Left lung (tissue), 10 donors: ENCODE data around the gene CAND2. TPM values are rescaled to one million over a fixed set of nuclear protein-coding genes. Genes with fewer than 3 reads are reported as not detected.

Experiments
- ATAC-seq: fragments of 200-7000 bp; cut with Tn5 transposase; one replicate; pipeline ENCODE4 v1.9.1; 2020; ENCODE audit warnings: moderate library complexity
- DNase-seq, 4 donors: peaks; one replicate each; pipeline ENCODE4 v3.0.0-alpha.2; 2013 to 2020
- H3K27ac ChIP-seq, 2 donors: fragments of 200-600 bp; sonication (generic) in 1 of 2; one replicate each; pipeline versions ENCODE4 v1.5.0 to v1.8.0; 2020 to 2021
- H3K27me3 ChIP-seq, 2 donors: fragments of 200-600 bp; sonication (generic) in 1 of 2; one replicate each; pipeline versions ENCODE4 v1.5.0 to v1.8.0; 2020 to 2021
- H3K36me3 ChIP-seq, 2 donors: fragments of 200-600 bp; sonication (generic) in 1 of 2; one replicate each; pipeline versions ENCODE4 v1.5.0 to v1.8.0; 2020 to 2021
- H3K4me1 ChIP-seq, 2 donors: fragments of 200-600 bp; one replicate each; pipeline ENCODE4 v1.8.0; 2021
- H3K4me3 ChIP-seq, 2 donors: fragments of 200-600 bp; sonication (generic) in 1 of 2; one replicate each; pipeline versions ENCODE4 v1.5.0 to v1.8.0; 2020 to 2021; ENCODE audit warnings: mild to moderate bottlenecking in 1 of 2
- H3K9me3 ChIP-seq, 2 donors: fragments of 200-600 bp; sonication (generic) in 1 of 2; one replicate each; pipeline versions ENCODE4 v1.5.0 to v1.8.0; 2020 to 2021
- intact Hi-C, 2 donors: fragments of 100-400 bp; cut with DNase I; formaldehyde crosslinking; loops; one replicate each; pipeline versions ENCODE4 v1.11.2 to v1.14.2; 2022
- polyA plus RNA-seq, 6 donors: library from polyadenylated mRNA; unstranded; fragments of 120-200 nt; gene quantifications; one replicate each; pipeline ENCODE4 v1.2.1, GENCODE V29; 2013; ENCODE audit not compliant: insufficient read length in 6 of 6
- total RNA-seq, 2 donors: library from RNA; stranded (reverse); fragmentation: NEBNext Ultra II Directional; extraction: Animal tissue kit (Norgen Biotek cat#: 25700); gene quantifications; one replicate each; pipeline ENCODE4 v1.2.1, GENCODE V29; 2021
- TF ChIP-seq, protein P1 (sequence below), 2 donors: fragments of 200-600 bp; sonication (generic) in 1 of 2; IDR thresholded peaks; one replicate each; pipeline versions ENCODE4 v1.5.0 to v1.8.0; 2021; ENCODE audit warnings: antibody characterized with exemption in 2 of 2
- donor health status: DM: no; HTN: yes; CAD: no.
- donor health status: DM: no; HTN: no; CAD: no.

CAND2 gene
- total and polyA plus RNA-seq, 8 donors: 3.7 to 8.8 (median 6.8) TPM

- no peaks in the 10 kb centered on the region for H3K27me3 ChIP-seq
- ATAC-seq (no peak), DNase-seq (no peak)
- TF ChIP-seq, protein P1, sequence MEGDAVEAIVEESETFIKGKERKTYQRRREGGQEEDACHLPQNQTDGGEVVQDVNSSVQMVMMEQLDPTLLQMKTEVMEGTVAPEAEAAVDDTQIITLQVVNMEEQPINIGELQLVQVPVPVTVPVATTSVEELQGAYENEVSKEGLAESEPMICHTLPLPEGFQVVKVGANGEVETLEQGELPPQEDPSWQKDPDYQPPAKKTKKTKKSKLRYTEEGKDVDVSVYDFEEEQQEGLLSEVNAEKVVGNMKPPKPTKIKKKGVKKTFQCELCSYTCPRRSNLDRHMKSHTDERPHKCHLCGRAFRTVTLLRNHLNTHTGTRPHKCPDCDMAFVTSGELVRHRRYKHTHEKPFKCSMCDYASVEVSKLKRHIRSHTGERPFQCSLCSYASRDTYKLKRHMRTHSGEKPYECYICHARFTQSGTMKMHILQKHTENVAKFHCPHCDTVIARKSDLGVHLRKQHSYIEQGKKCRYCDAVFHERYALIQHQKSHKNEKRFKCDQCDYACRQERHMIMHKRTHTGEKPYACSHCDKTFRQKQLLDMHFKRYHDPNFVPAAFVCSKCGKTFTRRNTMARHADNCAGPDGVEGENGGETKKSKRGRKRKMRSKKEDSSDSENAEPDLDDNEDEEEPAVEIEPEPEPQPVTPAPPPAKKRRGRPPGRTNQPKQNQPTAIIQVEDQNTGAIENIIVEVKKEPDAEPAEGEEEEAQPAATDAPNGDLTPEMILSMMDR (IDR thresholded peaks at IDR 0.05): no peak
- intact Hi-C loops: no loop called here
- no peaks in the 10 kb centered on the region for H3K9me3 ChIP-seq
- H3K27ac ChIP-seq: peak overlapping the region in 1 of 2 donors; percentile 56
- no peaks in the 10 kb centered on the region for H3K36me3 ChIP-seq
- peak overlapping the region; percentile 53 to 62 for H3K4me3 ChIP-seq
- H3K4me1 ChIP-seq: peaks cover 0 to 18% of the 10 kb centered on the region in 2 donors
These were observed 13.0 kb downstream of the CAND2 start for GRCh38 chr3:12809435-12809834.

DNA sequence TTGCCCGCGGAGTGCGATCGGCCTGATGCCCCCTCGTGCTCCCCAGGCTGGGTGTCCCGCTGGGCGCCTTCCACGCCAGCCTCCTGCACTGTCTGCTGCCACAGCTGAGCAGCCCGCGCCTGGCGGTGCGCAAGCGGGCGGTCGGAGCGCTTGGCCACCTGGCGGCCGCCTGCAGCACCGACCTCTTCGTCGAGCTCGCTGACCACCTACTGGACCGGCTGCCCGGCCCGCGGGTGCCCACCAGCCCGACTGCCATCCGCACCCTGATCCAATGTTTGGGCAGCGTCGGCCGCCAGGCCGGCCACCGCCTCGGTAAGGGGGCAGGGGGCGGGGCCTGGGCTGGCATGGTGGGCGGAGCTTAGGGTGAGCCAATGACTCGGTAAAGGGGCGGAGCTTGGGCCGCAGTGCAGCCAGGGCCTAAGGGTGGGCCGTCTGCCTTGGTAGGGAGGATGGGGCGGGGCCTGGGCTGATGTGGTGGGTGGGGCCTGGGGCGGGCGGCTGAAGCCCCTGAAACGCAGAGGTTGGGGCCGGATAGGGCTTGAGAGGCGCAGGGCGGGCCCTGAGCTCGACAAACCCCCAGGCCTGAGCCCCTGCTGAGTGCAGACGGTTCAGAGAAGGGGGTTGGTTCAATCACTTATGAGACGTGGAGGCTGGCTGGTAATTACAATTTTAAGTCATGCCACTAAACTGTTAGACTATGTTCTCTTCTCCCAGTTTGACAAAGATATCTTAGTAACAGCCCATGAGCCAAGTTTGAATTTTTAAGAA is 13.7 kb downstream of the CAND2 start:
- H3K27ac ChIP-seq: peak overlapping the region; percentile 56 to 77
- TF ChIP-seq, protein P1 (IDR thresholded peaks at IDR 0.05): peak; percentile 50 to 71
- DNase-seq (peak; percentile 90 to 98 (median 96)), ATAC-seq (peak; percentile 100)
- H3K4me3 ChIP-seq: peak overlapping the region; percentile 53 to 62
- H3K36me3 ChIP-seq: no peaks in the 10 kb centered on the region
- intact Hi-C loops: no loop called here
- H3K4me1 ChIP-seq: peaks cover 0 to 18% of the 10 kb centered on the region in 2 donors
- no peaks in the 10 kb centered on the region for H3K9me3 ChIP-seq
- no peaks in the 10 kb centered on the region for H3K27me3 ChIP-seq

GRCh38 chr3:12810961-12811360 is 14.5 kb downstream of the CAND2 start:
- Histone ChIP-seq H3K4me3 (no peak overlapping the region), H3K36me3 (peaks cover 0 to 3% of the 10 kb centered on the region in 2 donors), H3K27me3 (no peaks in the 10 kb centered on the region), H3K27ac (no peak overlapping the region), H3K9me3 (no peaks in the 10 kb centered on the region), H3K4me1 (peaks cover 0 to 18% of the 10 kb centered on the region in 2 donors)
- no peak for DNase-seq
- no peak for ATAC-seq
- TF ChIP-seq, protein P1 (IDR thresholded peaks at IDR 0.05): no peak
- intact Hi-C loops: no loop called here

- Histone ChIP-seq H3K36me3 (peaks cover 0 to 21% of the 10 kb centered on the region in 2 donors), H3K9me3 (no peaks in the 10 kb centered on the region), H3K27me3 (no peaks in the 10 kb centered on the region), H3K4me1 (peaks cover 0 to 18% of the 10 kb centered on the region in 2 donors), H3K4me3 (no peak overlapping the region), H3K27ac (no peak overlapping the region)
- intact Hi-C loops: no loop called here
- ATAC-seq (no peak), DNase-seq (no peak)
- TF ChIP-seq, protein P1 (IDR thresholded peaks at IDR 0.05): no peak
These were observed 16.3 kb downstream of the CAND2 start for GRCh38 chr3:12812812-12813211.

GRCh38 chr3:12813967-12814366 is 17.5 kb downstream of the CAND2 start:
- Histone ChIP-seq H3K4me1 (peaks cover 0 to 18% of the 10 kb centered on the region in 2 donors), H3K27me3 (no peaks in the 10 kb centered on the region), H3K27ac (no peak overlapping the region), H3K36me3 (peaks cover 0 to 21% of the 10 kb centered on the region in 2 donors), H3K9me3 (no peaks in the 10 kb centered on the region), H3K4me3 (no peak overlapping the region)
- no peak for ATAC-seq
- intact Hi-C loops: no loop called here
- TF ChIP-seq, protein P1 (IDR thresholded peaks at IDR 0.05): no peak
- DNase-seq: no peak
